NCI-H460 (cell line): ENCODE results near the gene CRTC1. TPM values are rescaled to one million over a fixed set of nuclear protein-coding genes. Genes with fewer than 3 reads are reported as not detected.

ENCODE experiments used
- DNase-seq: peaks from one replicate; pipeline ENCODE4 v3.0.0-alpha.2; 2016; ENCODE audit warnings: low read depth; ENCODE audit errors: extremely low read depth
- total RNA-seq: library from RNA; depleted of rRNA; stranded (reverse); fragments of >200 nt; shearing (Covaris generic); gene quantifications from 2 replicates; pipeline ENCODE4 v1.2.3, GENCODE V29; 2014

The CRTC1 gene
- total RNA-seq, 1 experiment from 2014 or later = 2.9 TPM

- DNase-seq = no peak
Measured at GRCh38 chr19:18698321-18699167, 15.1 kb downstream of the CRTC1 start.

- DNase-seq = no peak
Measured at GRCh38 chr19:18699403-18700054, 16.0 kb downstream of the CRTC1 start.

GRCh38 chr19:18700501-18701249 is 17.2 kb downstream of the CRTC1 start:
- DNase-seq = no peak

GRCh38 chr19:18701250-18701608 is 17.7 kb downstream of the CRTC1 start:
- DNase-seq = no peak

- no peak for DNase-seq
Measured at GRCh38 chr19:18704054-18704453, 20.6 kb downstream of the CRTC1 start.

GRCh38 chr19:18704971-18705370 is 21.5 kb downstream of the CRTC1 start:
- no peak for DNase-seq

- DNase-seq = no peak
Measured at GRCh38 chr19:18708452-18709231, 25.2 kb downstream of the CRTC1 start.

GRCh38 chr19:18709546-18709945 is 26.1 kb downstream of the CRTC1 start:
- DNase-seq = no peak

GRCh38 chr19:18710186-18710585 is 26.7 kb downstream of the CRTC1 start:
- no peak for DNase-seq

GRCh38 chr19:18710996-18711751 is 27.7 kb downstream of the CRTC1 start:
- no peak for DNase-seq

- no peak for DNase-seq
Measured at GRCh38 chr19:18711893-18712292, 28.4 kb downstream of the CRTC1 start.

GRCh38 chr19:18712981-18713380 is 29.5 kb downstream of the CRTC1 start:
- DNase-seq = no peak

- DNase-seq = no peak
Measured at GRCh38 chr19:18713550-18714117, 30.2 kb downstream of the CRTC1 start.

- no peak for DNase-seq
Measured at GRCh38 chr19:18715416-18715815, 31.9 kb downstream of the CRTC1 start.

GRCh38 chr19:18716857-18717256 is 33.4 kb downstream of the CRTC1 start:
- DNase-seq = no peak

GRCh38 chr19:18717601-18718000 is 34.1 kb downstream of the CRTC1 start:
- DNase-seq = no peak

- no peak for DNase-seq
Measured at GRCh38 chr19:18718015-18718526, 34.6 kb downstream of the CRTC1 start.

- DNase-seq = no peak
Measured at GRCh38 chr19:18718846-18719458, 35.5 kb downstream of the CRTC1 start.

- DNase-seq = no peak
Measured at GRCh38 chr19:18719541-18719940, 36.1 kb downstream of the CRTC1 start.
